CD4-positive, alpha-beta T cell treated with Interleukin-2 at 100 ng/mL for 4 hours (primary cell): ENCODE results near the gene MCHR1.
"Not testable (repeated sequence)": the region's sequence is repeated elsewhere in the genome, so short reads cannot be mapped to it uniquely, and the experiment has no call there.

Source experiments
- DNase-seq: peaks from one replicate; pipeline ENCODE4 v3.0.0-alpha.2; 2020; ENCODE audit warnings: low spot score

Gene MCHR1

GRCh38 chr22:40691532-40691931, 12.2 kb downstream of the MCHR1 start:
- DNase-seq = no peak

- DNase-seq = no peak
Observed at GRCh38 chr22:40694411-40694810, 15.1 kb downstream of the MCHR1 start.

GRCh38 chr22:40701274-40701673, 22.0 kb downstream of the MCHR1 start:
- DNase-seq = no peak

GRCh38 chr22:40703174-40703573, 23.9 kb downstream of the MCHR1 start:
- DNase-seq = no peak

- DNase-seq = no peak
Observed at GRCh38 chr22:40703736-40704135, 24.5 kb downstream of the MCHR1 start.

- DNase-seq = no peak
Observed at GRCh38 chr22:40705918-40706682, 26.8 kb downstream of the MCHR1 start.

GRCh38 chr22:40707154-40707553, 27.9 kb downstream of the MCHR1 start:
- DNase-seq = no peak

- DNase-seq = no peak
Observed at GRCh38 chr22:40708177-40708576, 28.9 kb downstream of the MCHR1 start.

GRCh38 chr22:40709752-40710413, 30.6 kb downstream of the MCHR1 start:
- DNase-seq = no peak

- DNase-seq = no peak
Observed at GRCh38 chr22:40712311-40712710, 33.0 kb downstream of the MCHR1 start.

GRCh38 chr22:40714499-40715337, 35.4 kb downstream of the MCHR1 start:
- DNase-seq = no peak

GRCh38 chr22:40716116-40716515, 36.8 kb downstream of the MCHR1 start:
- DNase-seq = no peak

GRCh38 chr22:40717657-40718056, 38.4 kb downstream of the MCHR1 start:
- not testable (repeated sequence) for DNase-seq

GRCh38 chr22:40718250-40719204, 39.2 kb downstream of the MCHR1 start:
- no peak for DNase-seq

GRCh38 chr22:40719599-40719998, 40.3 kb downstream of the MCHR1 start:
- DNase-seq = no peak

GRCh38 chr22:40720156-40720537, 40.9 kb downstream of the MCHR1 start:
- not testable (repeated sequence) for DNase-seq

- no peak for DNase-seq
Observed at GRCh38 chr22:40720538-40721256, 41.4 kb downstream of the MCHR1 start.

- DNase-seq = no peak
Observed at GRCh38 chr22:40721266-40721665, 42.0 kb downstream of the MCHR1 start.

- no peak for DNase-seq
Observed at GRCh38 chr22:40723396-40723933, 44.2 kb downstream of the MCHR1 start.

GRCh38 chr22:40726514-40726913, 47.2 kb downstream of the MCHR1 start:
- peak; percentile 36 for DNase-seq
